Measurements from ENCODE around the gene MAPK8.

DNA sequence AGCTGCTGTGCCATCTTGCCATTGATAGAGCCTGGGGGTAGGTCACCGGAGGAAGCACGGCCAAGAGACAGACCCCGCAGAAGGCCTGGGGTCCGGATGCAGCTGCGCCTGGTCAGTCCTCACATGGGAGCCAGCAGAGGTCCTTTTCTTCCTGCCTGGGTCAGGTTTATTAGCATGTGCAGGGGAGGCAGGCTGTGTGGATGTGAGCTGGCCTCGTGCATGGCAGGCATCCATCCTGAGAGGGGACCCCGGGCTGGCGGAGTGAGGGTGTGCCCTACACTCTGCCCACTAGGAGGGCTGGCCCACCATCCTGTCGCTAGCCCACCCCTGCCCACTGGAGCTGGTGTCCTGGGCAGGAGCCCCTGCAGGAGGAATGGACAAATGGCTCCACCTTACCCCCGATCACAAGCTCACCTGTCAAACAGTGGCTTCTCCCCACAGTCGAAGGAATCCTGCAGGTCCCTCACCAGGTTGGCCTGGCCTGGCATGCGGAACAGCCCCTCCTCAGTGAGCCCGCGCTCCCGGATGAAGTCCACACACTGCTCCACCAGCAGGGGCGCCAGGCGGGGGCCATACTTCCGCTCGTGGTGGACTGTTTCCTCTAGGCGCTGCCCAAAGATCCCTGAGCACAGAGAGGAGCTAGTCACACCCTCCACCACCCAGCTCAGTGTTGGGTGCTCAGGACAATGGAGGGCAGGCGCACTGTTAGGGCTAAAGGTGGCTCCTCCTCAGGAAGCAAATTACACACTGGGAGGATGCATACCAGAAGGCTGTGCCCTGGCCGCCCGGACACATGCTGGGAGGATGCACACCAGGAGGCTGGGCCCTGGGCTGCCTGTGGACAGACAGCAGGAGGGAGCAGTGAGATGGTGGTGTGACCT, 153.0 kb downstream of the MAPK8 start:
- TF ChIP-seq TARDBP (IDR thresholded peaks at IDR 0.05) (no peak), BHLHE40 (IDR thresholded peaks at IDR 0.05; ENCODE audit: borderline replicate concordance) (no peak), FOXM1 (IDR thresholded peaks at IDR 0.05; ENCODE audit: borderline replicate concordance) (no peak), ELF4 (IDR thresholded peaks at IDR 0.05) (no peak)
